ENCODE data around the gene ELMO2. TPM values are rescaled to one million over a fixed set of nuclear protein-coding genes. Genes with fewer than 3 reads are reported as not detected.
A peak's percentile ranks its signal among the peaks of the same experiment; 100 is the strongest.

The ELMO2 gene
- total and polyA plus RNA-seq, 12 donors: 17.2 to 46.0 (median 27.5) TPM

DNA sequence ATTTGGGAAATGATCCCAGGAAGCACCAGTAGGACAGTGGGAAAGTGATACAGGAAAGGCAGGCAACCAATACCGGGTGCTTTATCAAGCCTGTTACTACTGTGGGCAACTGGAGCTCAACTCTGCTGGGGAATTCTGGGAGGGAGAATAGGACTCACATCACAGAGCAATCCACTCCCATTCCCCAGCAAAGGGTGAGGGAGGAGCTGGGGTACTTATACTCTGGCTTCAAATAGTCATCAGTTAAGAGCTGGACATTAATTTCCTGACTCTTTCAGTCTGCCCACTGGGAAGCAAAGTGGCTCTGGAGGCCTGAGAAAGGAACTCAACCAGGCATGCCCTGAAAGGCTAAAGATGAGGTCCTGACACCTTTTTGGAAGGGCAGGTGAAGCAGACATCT lies 80.6 kb downstream of the ELMO2 start:
- Histone ChIP-seq H3K27ac (no peak overlapping the region), H3K9me3 (no peaks in the 10 kb centered on the region), H3K27me3 (peaks cover 8 to 95% (median 89%) of the 10 kb centered on the region in 7 donors), H3K4me1 (peaks cover 0 to 2% (median 0%) of the 10 kb centered on the region in 9 donors), H3K36me3 (no peaks in the 10 kb centered on the region), H3K4me3 (no peak overlapping the region)
- intact Hi-C loops (cut with DNase I): no loop called here
- TF ChIP-seq CTCF (IDR thresholded peaks at IDR 0.05): no peak
- no peak for ATAC-seq
- WGBS, 2 donors: 39 to 46% methylated on average over 1 of the region's 1 CpG
- DNase-seq: no peak

DNA sequence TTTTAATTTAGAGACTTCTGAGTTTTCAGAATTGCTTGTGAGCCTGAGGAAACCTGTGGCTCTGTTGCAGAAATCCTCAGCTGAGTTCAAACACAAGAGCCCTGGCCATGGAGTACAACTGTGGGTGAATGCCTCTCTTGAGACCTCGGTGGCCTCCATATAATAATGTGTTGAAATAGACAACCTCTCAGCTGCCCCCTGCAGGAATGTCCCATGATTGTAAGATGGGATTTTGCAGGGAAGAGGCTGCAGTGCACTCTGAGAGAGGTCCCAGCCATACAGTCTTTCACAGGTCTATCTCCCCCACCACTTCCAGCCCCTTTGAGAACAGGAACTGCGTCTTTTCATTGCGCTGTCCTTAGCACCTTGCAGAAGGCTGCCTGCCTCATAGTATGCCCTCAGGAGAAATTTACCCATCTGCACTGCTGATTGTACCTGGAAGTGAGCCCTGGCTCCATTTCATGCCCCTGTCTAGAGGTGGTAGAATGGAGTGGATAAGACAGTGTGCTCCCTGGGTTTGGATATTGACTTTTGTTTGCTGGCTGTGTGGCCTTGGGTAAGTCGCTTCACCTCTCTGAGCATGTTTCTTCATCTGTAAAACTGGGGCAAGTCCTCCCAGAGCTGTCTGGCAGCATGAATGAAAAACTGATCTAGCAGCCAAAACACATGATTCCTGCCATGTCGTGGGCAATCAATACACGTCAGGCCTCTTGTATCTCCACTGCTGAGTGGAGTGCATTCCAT lies 81.3 kb downstream of the ELMO2 start:
- intact Hi-C loops (cut with DNase I): loop anchor here in 1 of 10 donors (5.0 kb wide), 1 partner anchor 193 kb away; no protein-coding TSS in a partner anchor
- peaks cover 6 to 94% (median 83%) of the 10 kb centered on the region in 7 donors for H3K27me3 ChIP-seq
- no peaks in the 10 kb centered on the region for H3K9me3 ChIP-seq
- DNase-seq (no peak), ATAC-seq (peak in 1 of 8 donors; percentile 17)
- WGBS, 2 donors: 55 to 57% methylated on average over 6 of the region's 6 CpGs
- TF ChIP-seq CTCF (IDR thresholded peaks at IDR 0.05): peak in 6 of 9 donors; percentile 17 to 47 (median 32)
- no peaks in the 10 kb centered on the region for H3K36me3 ChIP-seq
- peaks cover 0 to 2% (median 0%) of the 10 kb centered on the region in 9 donors for H3K4me1 ChIP-seq
- H3K4me3 ChIP-seq: no peak overlapping the region
- no peak overlapping the region for H3K27ac ChIP-seq

DNA sequence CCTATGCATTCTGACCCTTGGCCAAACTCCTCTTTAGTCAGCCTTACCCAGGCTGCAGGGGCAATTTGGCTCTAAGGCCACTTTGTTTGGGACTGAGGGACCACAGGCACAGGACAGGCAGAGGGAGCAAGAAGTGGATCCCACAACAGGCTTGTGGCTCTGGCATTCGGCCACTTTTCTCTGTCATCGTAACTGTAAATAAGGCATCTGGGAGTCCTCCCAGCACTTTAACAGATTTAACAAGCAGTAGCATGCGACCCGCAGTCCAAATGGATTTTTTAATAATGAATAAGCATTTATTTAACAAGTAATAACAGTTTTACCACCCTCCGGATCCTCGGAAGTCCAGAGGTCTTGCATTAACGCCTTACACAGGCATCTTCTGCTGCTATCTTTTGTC lies 82.0 kb downstream of the ELMO2 start:
- TF ChIP-seq CTCF (IDR thresholded peaks at IDR 0.05): no peak
- H3K36me3 ChIP-seq: no peaks in the 10 kb centered on the region
- H3K9me3 ChIP-seq: no peaks in the 10 kb centered on the region
- no peak overlapping the region for H3K27ac ChIP-seq
- no peak for DNase-seq
- no peak overlapping the region for H3K4me3 ChIP-seq
- 69 to 70% methylated on average over 7 of the region's 7 CpGs for WGBS, 2 donors
- H3K4me1 ChIP-seq: no peaks in the 10 kb centered on the region
- intact Hi-C loops (cut with DNase I): loop anchor here in 1 of 10 donors (5.0 kb wide), 1 partner anchor 192 kb away; no protein-coding TSS in a partner anchor
- ATAC-seq: no peak
- H3K27me3 ChIP-seq: peaks cover 0 to 94% (median 76%) of the 10 kb centered on the region in 7 donors

GRCh38 chr20:46323557-46323956 lies 82.9 kb downstream of the ELMO2 start:
- WGBS, 2 donors: 53 to 61% methylated on average over 10 of the region's 10 CpGs

More at GRCh38 chr20:46323557-46323956, 82.9 kb downstream of the ELMO2 start:
- no peaks in the 10 kb centered on the region for H3K4me1 ChIP-seq
- H3K36me3 ChIP-seq: no peaks in the 10 kb centered on the region
- DNase-seq: no peak
- H3K27ac ChIP-seq: no peak overlapping the region
- intact Hi-C loops (cut with DNase I): loop anchor here in 1 of 10 donors (5.0 kb wide), 1 partner anchor 191 kb away; no protein-coding TSS in a partner anchor
- no peak for ATAC-seq
- H3K9me3 ChIP-seq: no peaks in the 10 kb centered on the region
- H3K27me3 ChIP-seq: peaks cover 0 to 94% (median 74%) of the 10 kb centered on the region in 7 donors
- H3K4me3 ChIP-seq: no peak overlapping the region
- no peak for TF ChIP-seq CTCF (IDR thresholded peaks at IDR 0.05)
